ENCODE measurements around the gene CDK14. TPM values are rescaled to one million over a fixed set of nuclear protein-coding genes. Genes with fewer than 3 reads are reported as not detected.

The CDK14 gene
- total and polyA plus RNA-seq, 2 of the 8 experiments (the other 6 are each of a cell fraction or from before 2014, with no cell fraction given) = 5.5 to 47.3 TPM

DNA sequence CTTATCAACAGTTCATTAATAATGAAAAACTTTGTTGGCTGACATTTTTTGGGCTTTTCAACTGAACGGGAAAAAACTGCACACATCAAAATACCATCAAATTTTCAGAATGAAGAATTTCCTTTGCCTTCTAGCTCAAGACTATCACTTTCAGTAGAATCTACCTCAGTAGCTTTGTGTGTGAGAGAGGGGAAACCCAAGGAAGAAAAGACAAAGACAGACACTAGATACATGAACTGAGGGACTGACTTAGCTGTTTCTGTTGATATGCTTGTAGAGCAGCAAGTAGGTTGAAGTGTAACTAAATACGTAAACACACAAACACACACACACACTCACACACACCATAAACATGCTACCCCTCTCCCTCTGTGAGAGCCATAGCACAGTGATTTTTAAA, 257.1 kb downstream of the CDK14 start (continued):
- TF ChIP-seq, protein P1, sequence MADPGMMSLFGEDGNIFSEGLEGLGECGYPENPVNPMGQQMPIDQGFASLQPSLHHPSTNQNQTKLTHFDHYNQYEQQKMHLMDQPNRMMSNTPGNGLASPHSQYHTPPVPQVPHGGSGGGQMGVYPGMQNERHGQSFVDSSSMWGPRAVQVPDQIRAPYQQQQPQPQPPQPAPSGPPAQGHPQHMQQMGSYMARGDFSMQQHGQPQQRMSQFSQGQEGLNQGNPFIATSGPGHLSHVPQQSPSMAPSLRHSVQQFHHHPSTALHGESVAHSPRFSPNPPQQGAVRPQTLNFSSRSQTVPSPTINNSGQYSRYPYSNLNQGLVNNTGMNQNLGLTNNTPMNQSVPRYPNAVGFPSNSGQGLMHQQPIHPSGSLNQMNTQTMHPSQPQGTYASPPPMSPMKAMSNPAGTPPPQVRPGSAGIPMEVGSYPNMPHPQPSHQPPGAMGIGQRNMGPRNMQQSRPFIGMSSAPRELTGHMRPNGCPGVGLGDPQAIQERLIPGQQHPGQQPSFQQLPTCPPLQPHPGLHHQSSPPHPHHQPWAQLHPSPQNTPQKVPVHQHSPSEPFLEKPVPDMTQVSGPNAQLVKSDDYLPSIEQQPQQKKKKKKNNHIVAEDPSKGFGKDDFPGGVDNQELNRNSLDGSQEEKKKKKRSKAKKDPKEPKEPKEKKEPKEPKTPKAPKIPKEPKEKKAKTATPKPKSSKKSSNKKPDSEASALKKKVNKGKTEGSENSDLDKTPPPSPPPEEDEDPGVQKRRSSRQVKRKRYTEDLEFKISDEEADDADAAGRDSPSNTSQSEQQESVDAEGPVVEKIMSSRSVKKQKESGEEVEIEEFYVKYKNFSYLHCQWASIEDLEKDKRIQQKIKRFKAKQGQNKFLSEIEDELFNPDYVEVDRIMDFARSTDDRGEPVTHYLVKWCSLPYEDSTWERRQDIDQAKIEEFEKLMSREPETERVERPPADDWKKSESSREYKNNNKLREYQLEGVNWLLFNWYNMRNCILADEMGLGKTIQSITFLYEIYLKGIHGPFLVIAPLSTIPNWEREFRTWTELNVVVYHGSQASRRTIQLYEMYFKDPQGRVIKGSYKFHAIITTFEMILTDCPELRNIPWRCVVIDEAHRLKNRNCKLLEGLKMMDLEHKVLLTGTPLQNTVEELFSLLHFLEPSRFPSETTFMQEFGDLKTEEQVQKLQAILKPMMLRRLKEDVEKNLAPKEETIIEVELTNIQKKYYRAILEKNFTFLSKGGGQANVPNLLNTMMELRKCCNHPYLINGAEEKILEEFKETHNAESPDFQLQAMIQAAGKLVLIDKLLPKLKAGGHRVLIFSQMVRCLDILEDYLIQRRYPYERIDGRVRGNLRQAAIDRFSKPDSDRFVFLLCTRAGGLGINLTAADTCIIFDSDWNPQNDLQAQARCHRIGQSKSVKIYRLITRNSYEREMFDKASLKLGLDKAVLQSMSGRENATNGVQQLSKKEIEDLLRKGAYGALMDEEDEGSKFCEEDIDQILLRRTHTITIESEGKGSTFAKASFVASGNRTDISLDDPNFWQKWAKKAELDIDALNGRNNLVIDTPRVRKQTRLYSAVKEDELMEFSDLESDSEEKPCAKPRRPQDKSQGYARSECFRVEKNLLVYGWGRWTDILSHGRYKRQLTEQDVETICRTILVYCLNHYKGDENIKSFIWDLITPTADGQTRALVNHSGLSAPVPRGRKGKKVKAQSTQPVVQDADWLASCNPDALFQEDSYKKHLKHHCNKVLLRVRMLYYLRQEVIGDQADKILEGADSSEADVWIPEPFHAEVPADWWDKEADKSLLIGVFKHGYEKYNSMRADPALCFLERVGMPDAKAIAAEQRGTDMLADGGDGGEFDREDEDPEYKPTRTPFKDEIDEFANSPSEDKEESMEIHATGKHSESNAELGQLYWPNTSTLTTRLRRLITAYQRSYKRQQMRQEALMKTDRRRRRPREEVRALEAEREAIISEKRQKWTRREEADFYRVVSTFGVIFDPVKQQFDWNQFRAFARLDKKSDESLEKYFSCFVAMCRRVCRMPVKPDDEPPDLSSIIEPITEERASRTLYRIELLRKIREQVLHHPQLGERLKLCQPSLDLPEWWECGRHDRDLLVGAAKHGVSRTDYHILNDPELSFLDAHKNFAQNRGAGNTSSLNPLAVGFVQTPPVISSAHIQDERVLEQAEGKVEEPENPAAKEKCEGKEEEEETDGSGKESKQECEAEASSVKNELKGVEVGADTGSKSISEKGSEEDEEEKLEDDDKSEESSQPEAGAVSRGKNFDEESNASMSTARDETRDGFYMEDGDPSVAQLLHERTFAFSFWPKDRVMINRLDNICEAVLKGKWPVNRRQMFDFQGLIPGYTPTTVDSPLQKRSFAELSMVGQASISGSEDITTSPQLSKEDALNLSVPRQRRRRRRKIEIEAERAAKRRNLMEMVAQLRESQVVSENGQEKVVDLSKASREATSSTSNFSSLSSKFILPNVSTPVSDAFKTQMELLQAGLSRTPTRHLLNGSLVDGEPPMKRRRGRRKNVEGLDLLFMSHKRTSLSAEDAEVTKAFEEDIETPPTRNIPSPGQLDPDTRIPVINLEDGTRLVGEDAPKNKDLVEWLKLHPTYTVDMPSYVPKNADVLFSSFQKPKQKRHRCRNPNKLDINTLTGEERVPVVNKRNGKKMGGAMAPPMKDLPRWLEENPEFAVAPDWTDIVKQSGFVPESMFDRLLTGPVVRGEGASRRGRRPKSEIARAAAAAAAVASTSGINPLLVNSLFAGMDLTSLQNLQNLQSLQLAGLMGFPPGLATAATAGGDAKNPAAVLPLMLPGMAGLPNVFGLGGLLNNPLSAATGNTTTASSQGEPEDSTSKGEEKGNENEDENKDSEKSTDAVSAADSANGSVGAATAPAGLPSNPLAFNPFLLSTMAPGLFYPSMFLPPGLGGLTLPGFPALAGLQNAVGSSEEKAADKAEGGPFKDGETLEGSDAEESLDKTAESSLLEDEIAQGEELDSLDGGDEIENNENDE (IDR thresholded peaks at IDR 0.05; ENCODE audit: insufficient replicate concordance, low read length) = no peak
- TF ChIP-seq POU5F1 (IDR thresholded peaks at IDR 0.05; ENCODE audit: low read depth, low read length) (no peak), PHF8 (conservative IDR thresholded peaks at IDR 0.05; ENCODE audit: low read depth, low read length) (no peak), SIX5 (IDR thresholded peaks at IDR 0.05; ENCODE audit: low read depth, low read length) (no peak), SRF (IDR thresholded peaks at IDR 0.05; ENCODE audit: low read depth, low read length) (no peak)
